ENCODE data around the gene RGS7BP.

DNA sequence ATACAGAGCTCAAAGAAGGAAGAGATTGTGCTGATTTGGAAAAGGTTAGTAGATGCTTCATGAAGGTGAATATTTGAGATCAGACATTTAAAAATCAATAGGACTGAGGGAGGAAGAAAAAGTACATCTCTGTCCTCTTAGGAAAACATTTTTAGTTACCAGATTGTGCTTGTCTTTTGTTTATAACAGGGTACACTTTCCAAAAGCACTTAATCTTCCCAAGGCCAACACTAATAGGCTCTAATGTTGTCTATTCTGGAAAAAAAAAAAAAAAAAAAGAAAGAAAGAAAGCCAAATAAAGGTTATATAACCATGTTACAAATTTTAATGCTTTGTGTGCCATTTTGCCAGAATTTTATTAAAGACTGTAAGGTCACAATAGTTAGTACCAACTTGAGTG, 139.0 kb downstream of the RGS7BP start:
- no peak for TF ChIP-seq NFIC (IDR thresholded peaks at IDR 0.05)
- TF ChIP-seq, protein P1, sequence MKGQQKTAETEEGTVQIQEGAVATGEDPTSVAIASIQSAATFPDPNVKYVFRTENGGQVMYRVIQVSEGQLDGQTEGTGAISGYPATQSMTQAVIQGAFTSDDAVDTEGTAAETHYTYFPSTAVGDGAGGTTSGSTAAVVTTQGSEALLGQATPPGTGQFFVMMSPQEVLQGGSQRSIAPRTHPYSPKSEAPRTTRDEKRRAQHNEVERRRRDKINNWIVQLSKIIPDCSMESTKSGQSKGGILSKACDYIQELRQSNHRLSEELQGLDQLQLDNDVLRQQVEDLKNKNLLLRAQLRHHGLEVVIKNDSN (IDR thresholded peaks at IDR 0.05) = no peak

Measured in Ishikawa (cell line).